Smooth muscle cell of the brain vasculature (primary cell): ENCODE measurements around the gene CIC.
A peak's percentile ranks its signal among the peaks of the same experiment; 100 is the strongest.

ENCODE experiments used
- DNase-seq: peaks from one replicate; pipeline ENCODE4 v3.0.0-alpha.2; 2012; ENCODE audit warnings: low read depth, low spot score

The CIC gene

DNA sequence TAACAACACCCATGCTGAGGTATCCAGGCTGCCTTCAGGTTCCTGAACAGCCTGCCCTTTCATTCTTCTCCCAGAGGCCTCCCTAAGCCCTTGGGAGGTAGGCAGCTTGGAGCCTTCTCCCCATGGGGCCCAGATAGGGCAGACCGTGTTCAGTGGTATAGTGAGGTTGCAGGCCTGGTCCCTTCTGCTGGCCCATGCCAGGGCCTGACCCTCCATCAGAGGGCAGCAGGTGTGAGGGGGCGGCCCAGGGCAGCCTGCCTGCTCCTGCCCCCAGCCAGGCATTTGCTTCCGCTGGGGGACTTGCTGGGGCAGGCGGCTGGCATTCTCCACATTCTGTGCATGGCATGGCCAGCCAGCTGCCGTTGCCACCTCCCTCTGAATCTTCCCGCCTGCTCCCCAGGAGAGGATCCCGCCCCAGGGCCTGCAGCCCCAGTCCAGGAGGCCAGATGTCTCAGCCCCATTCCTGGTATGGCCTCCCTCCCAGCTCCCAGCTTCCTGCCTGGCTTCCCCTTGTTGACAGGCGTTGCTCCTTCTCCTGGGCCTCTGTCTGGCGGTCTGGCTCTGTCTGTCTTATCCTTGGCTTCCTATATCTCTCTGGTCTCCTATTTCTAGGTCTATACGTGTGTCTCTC is 8.9 kb downstream of the CIC start:
- DNase-seq, result no peak

DNA sequence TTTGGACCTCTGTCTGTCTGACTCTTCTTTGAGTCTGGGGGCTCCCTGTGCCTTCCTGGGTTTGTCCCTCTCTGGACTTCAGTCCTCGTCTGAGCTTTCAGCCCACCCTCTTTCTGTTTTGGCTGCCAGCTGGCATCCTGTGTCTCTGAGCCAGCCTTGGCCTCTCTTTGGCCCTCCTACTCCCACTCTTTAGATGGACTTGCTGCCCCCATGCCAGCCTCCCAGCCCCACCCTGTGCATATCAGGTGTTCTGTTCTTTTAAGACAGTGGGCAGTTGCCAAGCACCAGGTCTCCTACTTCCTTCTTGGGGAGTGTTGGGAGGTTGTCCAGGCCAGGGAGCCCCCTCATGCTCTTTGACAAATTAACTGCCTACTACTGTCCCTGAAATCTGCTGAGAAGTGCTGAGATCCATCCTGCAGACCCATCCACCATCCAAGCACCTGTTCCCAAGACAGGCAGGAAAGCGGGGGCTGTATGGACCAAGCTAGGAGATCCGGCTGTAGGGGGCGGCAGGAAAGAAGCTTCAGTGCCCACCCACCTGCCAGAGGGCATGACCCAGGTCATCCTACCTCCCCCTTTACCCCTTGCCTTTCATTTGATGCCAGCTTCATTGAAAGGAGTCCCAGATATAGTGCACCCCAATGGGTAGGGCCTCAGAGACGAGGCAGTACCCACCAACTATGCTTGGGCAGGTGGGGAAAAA is 9.6 kb downstream of the CIC start:
- DNase-seq, result no peak

DNA sequence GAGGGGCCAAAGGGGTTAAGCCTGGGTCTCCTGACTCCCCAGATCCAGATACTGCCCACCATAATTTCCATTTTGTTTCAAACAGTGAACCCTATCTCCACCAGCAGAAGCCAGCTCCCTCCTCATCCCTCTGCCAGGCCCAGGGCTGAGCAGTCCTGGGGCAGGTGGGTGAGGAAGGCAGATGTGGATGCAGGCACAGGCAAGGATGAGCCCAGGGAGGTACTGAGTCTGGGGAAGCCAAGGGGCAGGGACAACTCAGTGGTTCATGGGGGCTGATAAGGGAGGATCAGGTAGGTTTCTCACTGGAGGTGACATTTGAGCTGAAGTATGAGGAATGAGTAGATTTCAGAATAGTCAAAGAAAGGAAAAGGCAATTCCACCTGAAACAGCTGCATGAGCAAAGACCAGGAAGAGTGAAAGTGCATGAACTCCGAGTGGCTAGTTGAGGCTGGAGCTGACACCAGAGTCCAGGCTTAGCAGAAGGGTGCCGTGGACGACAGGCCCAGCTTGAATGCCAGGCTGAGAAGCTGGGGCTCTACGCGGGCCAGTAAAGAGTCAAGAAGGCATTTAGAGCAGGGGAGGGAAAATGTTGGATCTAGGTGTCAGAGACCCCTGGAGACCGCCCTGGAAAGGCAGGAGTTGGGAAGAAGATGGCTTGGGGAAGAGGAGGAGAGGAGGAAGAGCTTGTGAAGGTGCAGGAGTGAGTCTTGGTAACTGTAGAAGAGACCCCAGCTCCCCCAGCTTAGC is 10.3 kb downstream of the CIC start:
- DNase-seq, result no peak

DNA sequence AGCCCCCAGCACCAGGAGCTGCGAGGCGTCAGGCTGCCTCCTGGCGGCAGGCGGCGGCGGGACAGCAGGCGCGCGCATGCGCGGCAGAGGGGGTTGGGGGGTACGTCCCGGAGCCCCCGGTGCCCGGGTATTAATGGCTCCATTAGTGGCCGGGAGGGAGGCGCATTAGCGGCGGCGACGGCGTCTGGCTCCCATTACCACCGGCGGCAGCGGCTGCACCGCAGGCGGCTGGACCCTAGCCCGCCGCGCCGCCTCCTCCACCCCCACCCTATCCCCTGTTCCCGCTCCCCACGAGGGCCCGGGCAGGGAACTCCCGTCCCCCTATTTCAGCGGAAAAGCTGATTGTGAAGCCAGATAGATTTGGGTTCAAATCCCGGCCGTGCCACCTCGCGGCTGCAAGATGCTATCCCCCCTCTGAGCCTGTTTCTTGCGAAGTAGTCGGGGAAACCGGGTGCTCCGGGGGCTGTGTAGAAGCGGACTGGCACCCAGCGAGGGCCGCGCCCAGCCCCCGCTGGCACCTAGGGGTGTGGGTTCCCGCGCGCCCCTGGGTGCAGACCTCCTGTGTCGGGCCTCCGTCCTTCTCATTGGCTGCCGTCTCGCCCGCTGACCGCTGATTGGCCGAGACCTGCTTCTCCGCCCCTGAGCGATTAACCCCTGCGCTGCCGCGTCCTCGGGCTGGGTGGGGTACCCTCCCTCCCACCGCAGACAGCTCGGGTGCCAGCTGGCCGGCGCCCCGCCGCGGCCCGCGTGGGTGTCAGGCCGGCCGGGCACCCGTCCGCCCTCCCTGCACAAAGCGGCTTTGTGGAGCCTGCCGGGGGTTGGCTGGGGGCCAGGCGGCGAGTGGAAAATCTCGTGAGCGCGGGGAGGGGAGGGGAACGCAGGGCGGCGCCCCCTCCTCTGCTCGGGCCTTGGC is 11.1 kb downstream of the CIC start:
- peak; percentile 62 for DNase-seq

DNA sequence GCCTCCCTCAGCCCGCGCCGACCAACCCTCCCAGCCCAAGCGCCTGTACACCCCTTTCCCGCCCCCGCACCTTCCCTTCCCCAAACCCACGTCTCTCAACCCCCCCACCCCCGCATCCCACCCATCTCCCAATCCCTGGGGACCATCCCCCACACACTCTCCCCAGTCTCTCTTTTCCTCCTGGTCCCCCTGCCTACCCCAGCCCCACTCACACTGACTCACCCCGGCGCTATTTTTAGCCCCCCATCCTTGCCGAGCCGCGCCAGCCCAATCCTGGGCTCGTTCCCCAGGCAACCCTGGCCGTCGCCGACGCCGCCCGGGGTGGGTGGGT is 11.7 kb downstream of the CIC start:
- no peak for DNase-seq

DNA sequence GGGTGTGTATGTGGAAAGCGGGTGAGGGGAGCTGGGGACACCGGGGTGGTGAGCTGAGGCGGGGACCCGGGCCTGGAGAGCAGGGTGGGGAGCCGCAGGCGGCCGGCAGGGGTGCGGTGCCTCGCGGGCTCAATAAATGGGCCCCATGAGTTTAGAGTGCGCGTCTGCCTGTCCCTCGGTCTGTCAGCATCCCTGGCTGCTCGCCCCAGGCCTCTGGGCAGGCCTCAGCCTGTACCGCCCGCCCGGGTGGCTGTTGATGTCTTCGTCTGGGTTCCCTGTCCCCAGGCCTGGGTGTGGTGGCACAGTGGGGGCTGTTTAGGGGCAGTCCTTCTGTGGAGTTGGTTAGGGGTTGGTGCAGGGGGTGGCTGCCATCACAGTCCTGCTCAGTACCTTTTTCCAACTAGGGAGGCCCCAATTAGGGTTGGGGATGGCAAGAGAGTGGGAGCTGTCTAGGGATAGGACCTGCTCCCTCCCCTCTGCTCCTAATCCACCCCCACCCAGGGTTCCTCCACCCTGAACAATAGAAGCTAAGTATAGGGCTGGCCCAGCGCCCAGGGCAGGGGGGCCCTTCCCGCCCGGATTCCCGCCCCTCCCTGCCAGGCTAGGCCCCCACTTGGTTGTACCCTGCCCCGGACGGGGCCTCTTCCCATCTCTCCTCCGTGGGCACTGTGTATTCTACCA is 12.2 kb downstream of the CIC start:
- no peak for DNase-seq

DNA sequence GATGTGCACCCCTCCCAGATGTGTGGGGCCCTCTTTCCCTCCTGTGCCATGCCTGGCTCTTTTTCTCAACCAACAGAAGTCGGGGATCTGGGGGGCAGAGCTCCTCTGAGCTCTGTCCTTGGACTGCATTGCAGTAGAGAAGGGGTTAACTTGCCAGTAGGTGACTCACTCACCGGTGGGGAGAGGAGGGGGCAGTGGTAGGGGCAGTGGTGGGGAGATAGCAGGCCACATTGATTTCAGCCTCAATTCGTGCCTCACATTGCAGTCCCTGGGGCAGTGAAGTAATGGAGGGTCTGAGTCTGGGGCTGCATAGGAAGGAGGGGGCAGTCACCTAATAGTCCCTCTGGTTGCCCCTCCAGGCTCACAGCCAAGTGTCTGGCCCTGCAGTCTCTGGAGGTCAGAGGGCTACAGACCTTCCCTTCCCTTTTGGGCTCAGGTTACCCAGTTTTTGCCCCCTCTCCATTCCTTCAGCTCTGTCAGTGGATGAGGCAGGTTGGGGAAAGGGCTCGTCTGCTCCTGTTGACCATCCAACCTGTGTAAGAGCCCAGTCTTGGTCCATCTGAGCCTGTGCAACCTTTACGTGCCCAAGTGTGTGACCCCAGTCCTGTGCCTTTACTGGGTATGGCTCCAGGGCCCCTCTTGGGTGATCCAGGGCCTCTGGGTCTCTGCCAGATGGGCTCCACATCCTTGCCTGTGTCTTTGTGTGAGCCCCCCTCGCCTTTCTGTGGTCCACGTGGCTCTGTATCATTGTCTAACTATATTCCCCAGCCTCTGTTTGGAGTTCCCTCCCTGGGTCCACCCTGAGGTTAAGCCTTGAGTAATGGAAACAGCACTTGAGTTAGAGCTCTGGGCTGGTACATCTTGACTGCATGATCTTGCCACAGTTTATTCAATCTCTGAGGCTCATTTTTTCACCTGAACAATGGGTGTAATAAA is 13.0 kb downstream of the CIC start:
- no peak for DNase-seq

DNA sequence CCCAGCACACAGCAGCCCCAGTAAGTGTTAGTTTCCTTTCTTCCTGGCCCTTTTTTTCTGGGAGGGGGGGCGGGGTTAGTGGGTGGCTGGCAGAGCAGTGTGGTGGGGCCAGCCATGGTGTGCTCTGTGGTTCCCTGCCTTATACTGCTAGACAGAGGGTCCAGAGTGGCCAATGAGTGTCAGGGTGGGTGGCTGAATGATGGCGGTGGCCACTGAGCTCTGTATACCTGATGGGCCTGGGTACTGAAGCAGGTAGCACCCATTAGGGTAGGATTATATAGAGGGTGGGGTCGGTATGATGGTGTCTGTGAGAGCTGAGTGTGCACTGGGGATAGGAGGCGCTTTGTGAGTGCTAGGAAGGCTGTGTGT is 13.8 kb downstream of the CIC start:
- no peak for DNase-seq

DNA sequence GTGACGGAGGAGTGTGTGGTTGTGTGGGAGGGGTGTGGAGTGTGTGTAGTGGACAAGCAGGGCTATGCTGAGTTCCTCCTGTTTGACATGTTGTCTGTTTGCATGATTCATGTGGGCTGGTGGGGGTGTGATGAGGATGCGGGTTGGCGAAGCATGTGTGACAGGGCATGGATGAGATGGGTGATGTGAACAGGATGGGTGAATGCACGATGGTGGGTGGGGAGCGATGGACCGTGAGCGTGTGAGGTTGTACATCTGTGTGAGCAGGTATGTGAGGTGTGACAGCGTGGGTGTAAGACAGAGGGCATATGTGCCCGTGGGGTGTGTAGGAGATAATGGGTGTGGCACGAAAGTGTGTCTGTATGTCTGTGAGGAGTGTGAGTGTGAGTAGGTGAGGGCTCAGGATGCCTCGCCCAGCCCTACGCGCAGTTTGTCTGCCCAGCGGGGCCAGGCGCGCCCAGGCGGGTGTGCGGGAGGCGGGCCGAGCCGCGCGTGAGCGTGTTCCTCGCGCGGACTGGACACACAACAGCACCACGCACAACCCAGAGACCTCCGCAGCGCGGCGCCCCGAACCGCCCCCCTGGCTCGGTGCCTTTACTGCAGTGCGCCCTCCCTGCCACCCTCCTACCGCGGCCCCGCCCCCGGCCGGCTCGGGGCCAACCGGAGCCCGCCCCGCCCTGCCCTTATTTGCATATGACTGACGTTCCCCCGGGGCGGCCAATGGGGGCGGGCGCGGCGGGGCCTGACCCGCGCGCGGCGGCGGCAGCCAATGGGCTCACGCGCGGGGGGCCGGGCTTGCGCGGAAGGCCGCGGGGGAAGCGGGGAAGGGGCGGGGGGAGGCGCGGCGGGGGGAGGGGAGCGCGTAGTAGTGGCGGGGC is 14.4 kb downstream of the CIC start:
- DNase-seq, result peak; percentile 87

DNA sequence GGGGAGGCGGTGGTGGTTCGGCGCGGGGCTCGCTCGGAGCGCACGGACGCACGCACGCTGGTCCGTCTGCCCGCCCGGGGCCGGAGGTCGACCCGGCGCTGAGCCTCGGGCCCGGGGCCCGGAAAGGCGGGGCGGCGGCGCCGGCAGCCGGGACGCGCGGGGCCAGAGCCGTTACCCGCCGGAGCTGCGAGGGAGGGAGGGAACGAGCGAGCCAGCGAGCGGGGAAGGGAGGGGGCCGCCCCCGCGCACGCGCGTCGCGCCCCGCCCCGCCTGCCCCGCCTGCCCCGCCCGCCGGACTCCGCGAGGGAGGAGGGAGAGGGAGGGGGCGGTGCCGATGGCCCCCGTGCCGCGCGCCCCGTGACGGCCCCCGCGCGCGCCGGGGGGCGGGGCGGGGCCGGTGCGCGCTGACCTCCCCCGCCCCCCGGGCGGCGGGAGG is 15.0 kb downstream of the CIC start:
- DNase-seq, result peak; percentile 41

DNA sequence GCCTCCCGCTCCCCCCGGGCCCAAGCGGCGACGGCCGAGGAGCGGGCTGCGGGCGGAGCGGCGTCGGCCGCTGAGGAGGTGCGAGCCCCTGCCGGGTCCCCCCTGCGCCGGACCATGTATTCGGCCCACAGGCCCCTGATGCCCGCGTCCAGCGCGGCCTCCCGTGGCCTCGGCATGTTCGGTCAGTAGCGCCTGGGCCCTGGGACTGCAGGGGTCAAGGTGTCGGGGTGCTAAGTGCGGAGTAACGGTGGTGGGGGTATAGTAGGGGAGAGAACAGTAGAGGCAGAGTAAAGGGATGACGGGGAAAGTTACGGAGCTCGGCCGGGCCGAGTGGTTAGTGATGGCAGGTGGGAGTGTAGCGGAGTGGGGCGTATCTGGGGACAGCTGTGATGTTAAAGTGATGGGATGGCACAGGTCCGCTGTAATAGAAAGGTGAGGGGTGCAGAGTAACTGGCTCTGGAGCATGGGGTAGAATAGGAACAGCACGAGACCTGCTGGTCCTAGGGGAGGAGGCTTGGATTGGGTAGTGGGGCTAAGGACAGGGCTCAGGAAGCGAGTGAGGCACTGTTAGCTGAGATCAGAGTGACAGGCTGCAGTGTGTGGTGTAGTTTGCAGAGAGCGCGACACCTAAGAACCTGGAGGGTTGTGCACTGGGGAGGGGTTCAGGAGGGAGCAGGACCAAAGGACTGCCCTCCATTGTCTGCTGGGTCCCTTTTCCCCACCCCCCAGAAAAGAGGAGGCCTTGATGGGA is 15.7 kb downstream of the CIC start:
- DNase-seq, result no peak

DNA sequence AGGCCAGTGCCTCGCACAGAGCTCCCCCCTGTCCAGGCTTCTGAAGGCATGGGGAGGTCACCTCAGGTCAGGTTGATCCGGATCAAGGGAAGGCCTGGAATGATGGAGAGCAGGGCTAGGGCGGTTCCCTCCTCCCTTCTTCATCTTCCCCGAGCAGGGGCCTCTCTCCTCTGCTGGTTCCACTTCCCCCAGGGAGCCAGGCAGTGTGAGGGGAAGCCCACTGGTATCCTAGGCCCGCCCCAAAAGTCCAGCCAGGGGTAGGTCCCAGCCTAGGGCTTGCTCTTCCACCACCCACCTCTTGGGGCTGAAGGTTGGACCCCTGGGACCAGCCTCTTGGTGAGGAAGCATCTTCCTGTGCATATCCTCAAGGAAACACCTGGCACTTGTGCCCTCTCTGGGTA is 16.5 kb downstream of the CIC start:
- DNase-seq, result no peak

DNA sequence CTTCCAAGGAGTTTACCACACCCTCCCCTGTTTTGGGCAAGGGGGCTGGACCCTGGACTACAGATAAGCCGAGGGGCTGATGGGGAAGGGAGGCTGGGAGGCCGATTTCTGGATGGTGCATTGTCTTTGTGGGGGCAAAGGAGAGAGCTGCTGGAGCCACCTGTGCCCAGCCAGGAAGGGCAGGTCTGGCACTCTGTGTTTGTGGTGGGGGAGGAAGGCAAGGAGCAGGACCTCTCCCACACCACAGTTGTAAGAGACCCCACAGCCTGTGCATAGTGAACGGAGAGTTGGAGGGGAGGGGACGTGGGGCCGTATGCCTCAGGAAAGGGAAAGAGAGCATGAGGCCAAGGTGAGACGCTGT is 16.9 kb downstream of the CIC start:
- DNase-seq, result no peak

DNA sequence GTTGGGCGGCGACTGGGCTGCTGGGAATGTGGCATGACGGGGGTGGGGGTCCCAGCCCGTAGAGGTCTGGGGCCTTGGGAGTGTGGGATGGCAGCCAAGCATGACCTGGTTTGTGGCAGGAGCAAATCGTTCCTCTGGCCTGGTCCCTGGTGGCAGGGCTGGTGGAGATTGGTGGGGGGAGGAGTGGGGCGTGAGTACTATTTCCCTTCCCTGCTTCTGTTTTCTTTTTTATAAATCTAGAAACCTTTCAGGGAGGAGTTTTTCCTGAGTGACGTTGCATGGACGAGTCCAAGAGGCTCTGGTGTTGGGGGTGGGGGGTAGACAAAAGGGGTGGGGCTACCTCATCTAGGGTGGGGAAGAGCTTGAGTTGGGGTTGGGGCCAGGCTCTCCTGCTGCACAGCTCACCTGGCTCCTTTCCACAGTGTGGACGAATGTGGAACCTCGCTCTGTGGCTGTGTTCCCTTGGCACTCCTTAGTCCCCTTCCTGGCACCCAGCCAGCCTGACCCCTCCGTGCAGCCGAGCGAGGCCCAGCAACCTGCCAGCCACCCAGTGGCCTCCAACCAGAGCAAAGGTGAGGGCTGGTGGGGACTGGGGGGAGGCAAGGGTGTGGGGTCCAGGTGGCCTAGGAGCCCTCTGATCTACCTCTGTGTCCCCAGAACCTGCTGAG is 17.4 kb downstream of the CIC start:
- no peak for DNase-seq

DNA sequence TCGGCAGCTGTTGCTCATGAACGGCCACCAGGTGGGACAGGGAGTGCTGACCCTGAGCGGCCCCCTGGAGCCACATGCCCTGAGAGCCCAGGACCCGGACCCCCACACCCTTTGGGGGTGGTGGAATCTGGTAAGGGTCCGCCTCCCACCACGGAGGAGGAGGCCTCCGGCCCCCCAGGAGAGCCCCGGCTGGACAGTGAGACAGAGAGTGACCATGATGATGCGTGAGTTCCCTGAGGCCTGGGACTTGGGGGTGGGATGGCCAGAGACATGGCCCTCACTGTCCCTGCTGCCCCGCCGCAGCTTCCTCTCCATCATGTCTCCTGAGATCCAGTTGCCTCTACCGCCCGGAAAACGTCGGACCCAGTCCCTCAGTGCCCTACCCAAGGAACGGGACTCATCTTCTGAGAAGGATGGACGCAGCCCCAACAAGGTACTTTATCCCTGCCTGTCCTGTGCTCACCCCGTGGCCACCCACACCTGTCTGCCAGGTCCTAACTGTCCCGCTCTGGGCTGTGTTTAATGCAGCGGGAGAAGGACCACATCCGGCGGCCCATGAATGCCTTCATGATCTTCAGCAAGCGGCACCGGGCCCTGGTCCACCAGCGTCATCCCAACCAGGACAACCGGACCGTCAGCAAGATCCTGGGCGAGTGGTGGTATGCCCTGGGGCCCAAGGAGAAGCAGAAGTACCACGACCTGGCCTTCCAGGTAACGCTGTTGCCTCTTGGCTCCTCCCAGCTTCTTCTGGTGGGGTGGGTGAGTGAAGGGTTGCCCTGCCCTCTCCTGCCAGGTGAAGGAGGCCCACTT is 18.2 kb downstream of the CIC start:
- DNase-seq, result no peak

DNA sequence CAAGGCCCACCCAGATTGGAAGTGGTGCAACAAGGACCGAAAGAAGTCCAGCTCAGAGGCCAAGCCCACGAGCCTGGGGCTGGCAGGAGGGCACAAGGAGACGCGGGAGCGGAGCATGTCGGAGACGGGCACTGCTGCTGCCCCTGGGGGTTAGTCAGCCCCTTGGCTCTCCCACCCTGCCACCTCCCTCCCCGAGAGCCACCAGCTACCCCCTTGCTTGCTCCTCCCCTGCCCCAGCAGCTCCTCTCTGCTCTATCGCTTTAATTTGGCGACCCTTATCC is 18.7 kb downstream of the CIC start:
- DNase-seq, result no peak

DNA sequence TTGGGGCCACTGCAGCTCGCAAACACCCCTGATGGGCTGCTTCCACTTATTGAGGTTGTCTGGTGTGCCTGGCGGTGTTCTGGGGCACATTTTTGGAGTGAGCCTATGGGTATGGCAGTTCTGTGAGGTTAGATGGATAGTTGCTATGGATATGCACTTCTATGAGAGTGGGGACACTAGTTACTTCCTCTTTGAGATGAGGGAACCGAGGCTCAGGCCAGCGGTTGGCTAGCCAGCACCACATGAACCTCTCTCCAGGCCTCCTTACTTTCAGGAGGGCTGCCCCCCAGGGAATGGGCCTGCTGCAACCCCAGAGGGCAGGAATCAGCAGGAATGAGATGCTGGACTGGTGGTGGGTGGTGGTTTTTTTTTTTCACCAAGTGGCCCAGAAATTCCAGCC is 19.3 kb downstream of the CIC start:
- DNase-seq, result no peak
